Measurements from ENCODE around the gene OSBPL2. TPM values are rescaled to one million over a fixed set of nuclear protein-coding genes. Genes with fewer than 3 reads are reported as not detected.
A peak's percentile ranks its signal among the peaks of the same experiment; 100 is the strongest.

OSBPL2 gene
- total and polyA plus RNA-seq, 9 of the 15 experiments (the other 6 are each of a cell fraction or from before 2014, with no cell fraction given): 2.5 to 25.6 (median 14.1) TPM

- FAIRE-seq: peak; percentile 15
- Histone ChIP-seq H3K9me3 (replicated peaks; ENCODE audit: control insufficient read depth, insufficient read depth, low read depth, low read length) (no peaks in the 10 kb centered on the region), H3K79me2 (ENCODE audit: control insufficient read depth, insufficient read depth, low read length) (peaks cover 37% of the 10 kb centered on the region), H3K4me1 (replicated peaks in 1 of 2; ENCODE audit: control insufficient read depth in 2 of 2, insufficient read depth in 2 of 2, low read length in 2 of 2) (peaks cover 14 to 61% of the 10 kb centered on the region in 2 experiments), H4K20me1 (replicated peaks; ENCODE audit: control insufficient read depth, insufficient read depth, low read length) (peaks cover 20% of the 10 kb centered on the region), H3K9me1 (ENCODE audit: control insufficient read depth, insufficient read depth, low read length) (peaks cover 5% of the 10 kb centered on the region), H3K27ac (ENCODE audit: extremely low read depth, low read depth, low read length) (peak overlapping the region; percentile 29; the same call in 1 of the 3 replicates), H3K4me3 (peak overlapping the region; percentile 71), H3K27me3 (ENCODE audit: control insufficient read depth in 2 of 2, insufficient read depth in 2 of 2, low read length in 2 of 2) (no peaks in the 10 kb centered on the region), H3K9ac (ENCODE audit: insufficient read depth in 1 of 2, low read depth in 2 of 2, low read length in 2 of 2) (peak overlapping the region; percentile 86 to 98; a peak in 3 of 4 replicates), H2AFZ (ENCODE audit: low read depth, low read length) (no peak overlapping the region), H3K4me2 (ENCODE audit: insufficient read depth, low read length) (peak overlapping the region; percentile 30; the same call in 1 of the 2 replicates), H3K36me3 (ENCODE audit: control insufficient read depth, insufficient read depth, low read length) (peaks cover 67% of the 10 kb centered on the region)
- ChIA-PET CTCF (ENCODE audit: low intra/inter-chr PET ratio) (no interaction called here), POLR2A (interaction anchor here (1.7 to 2.9 kb wide), 2 partner anchors 10 to 15 kb away, joined by 6 to 19 read pairs; no protein-coding TSS in a partner anchor)
- peak in 3 of 4 experiments; percentile 19 to 27 (median 23) for DNase-seq (ENCODE audit: extremely low read depth in 1 of 4, low spot score in 3 of 4)
- 86% methylated on average over 18 of the region's 18 CpGs for WGBS (ENCODE audit: insufficient coverage, low coverage, missing lambda C conversion rate)
- in situ Hi-C loops (cut with MboI) (loop anchor here (5.0 to 10.0 kb wide), 3 partner anchors 62 to 310 kb away; partner anchors contain the start of gene LAMA5), intact Hi-C loops (cut with micrococcal nuclease) (loop anchor here (10.0 kb wide), 2 partner anchors 190 to 320 kb away; no protein-coding TSS in a partner anchor)
- 0 out of 6 replicates have a peak, but pooled peaks of 1 of the 3 experiments have one; percentile 13 for TF ChIP-seq CTCF (IDR thresholded peaks at IDR 0.05 in 2 of 3, conservative IDR thresholded peaks at IDR 0.05 in 1 of 3; ENCODE audit: insufficient read depth in 2 of 3, low read depth in 1 of 3, low read length in 3 of 3)
- 0 out of 2 replicates have a peak, but pooled peaks have one; percentile 19 for TF ChIP-seq MAX (CRISPR knock-in tag; IDR thresholded peaks at IDR 0.05)
- TF ChIP-seq, protein P1, sequence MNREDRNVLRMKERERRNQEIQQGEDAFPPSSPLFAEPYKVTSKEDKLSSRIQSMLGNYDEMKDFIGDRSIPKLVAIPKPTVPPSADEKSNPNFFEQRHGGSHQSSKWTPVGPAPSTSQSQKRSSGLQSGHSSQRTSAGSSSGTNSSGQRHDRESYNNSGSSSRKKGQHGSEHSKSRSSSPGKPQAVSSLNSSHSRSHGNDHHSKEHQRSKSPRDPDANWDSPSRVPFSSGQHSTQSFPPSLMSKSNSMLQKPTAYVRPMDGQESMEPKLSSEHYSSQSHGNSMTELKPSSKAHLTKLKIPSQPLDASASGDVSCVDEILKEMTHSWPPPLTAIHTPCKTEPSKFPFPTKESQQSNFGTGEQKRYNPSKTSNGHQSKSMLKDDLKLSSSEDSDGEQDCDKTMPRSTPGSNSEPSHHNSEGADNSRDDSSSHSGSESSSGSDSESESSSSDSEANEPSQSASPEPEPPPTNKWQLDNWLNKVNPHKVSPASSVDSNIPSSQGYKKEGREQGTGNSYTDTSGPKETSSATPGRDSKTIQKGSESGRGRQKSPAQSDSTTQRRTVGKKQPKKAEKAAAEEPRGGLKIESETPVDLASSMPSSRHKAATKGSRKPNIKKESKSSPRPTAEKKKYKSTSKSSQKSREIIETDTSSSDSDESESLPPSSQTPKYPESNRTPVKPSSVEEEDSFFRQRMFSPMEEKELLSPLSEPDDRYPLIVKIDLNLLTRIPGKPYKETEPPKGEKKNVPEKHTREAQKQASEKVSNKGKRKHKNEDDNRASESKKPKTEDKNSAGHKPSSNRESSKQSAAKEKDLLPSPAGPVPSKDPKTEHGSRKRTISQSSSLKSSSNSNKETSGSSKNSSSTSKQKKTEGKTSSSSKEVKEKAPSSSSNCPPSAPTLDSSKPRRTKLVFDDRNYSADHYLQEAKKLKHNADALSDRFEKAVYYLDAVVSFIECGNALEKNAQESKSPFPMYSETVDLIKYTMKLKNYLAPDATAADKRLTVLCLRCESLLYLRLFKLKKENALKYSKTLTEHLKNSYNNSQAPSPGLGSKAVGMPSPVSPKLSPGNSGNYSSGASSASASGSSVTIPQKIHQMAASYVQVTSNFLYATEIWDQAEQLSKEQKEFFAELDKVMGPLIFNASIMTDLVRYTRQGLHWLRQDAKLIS (CRISPR knock-in tag; IDR thresholded peaks at IDR 0.05): no peak
- BruUV-seq (replicated peaks): TSS peak; percentile 43
- no peak for ATAC-seq
These were observed 66.9 kb downstream of the OSBPL2 start for GRCh38 chr20:62305149-62305764.

Measured in K562 (cell line).